HepG2 (cell line): Measurements from ENCODE around the gene PEAK1.

Experiments
- POLR2A ChIP-seq, 2 experiments: IDR thresholded peaks; 2 replicates each; pipeline ENCODE4 v1.6.1; 2011; ENCODE audit warnings: low read depth in 2 of 2, low read length in 2 of 2, mild to moderate bottlenecking in 1 of 2, moderate library complexity in 1 of 2; ENCODE audit not compliant: insufficient read depth in 1 of 2
- SP2 ChIP-seq: sonication (generic); formaldehyde crosslinking; IDR thresholded peaks from 2 replicates; pipeline ENCODE4 v1.5.1; 2020; ENCODE audit warnings: mild to moderate bottlenecking, missing genetic modification reagents
- SRY ChIP-seq: sonication (generic); formaldehyde crosslinking; IDR thresholded peaks from 2 replicates; pipeline ENCODE4 v1.8.0; 2022; ENCODE audit warnings: mild to moderate bottlenecking, missing genetic modification reagents
- TCF7 ChIP-seq: sonication (generic); IDR thresholded peaks from 2 replicates; pipeline ENCODE4 v1.6.1; 2016; ENCODE audit warnings: antibody characterized with exemption, low read depth
- ZFP37 ChIP-seq: sonication (generic); formaldehyde crosslinking; IDR thresholded peaks from 2 replicates; pipeline ENCODE4 v1.4.0; 2020; ENCODE audit warnings: missing genetic modification reagents, borderline replicate concordance
- ZNF253 ChIP-seq: sonication (generic); formaldehyde crosslinking; IDR thresholded peaks from 2 replicates; pipeline ENCODE4 v1.8.0; 2022; ENCODE audit warnings: mild to moderate bottlenecking, missing genetic modification reagents, borderline replicate concordance
- ZNF644 ChIP-seq: IDR thresholded peaks from 2 replicates; pipeline ENCODE4 v1.6.1; 2016; ENCODE audit warnings: low read depth
- ZNF792 ChIP-seq: IDR thresholded peaks from 2 replicates; pipeline ENCODE4 v1.6.1; 2016
- ZSCAN29 ChIP-seq: sonication (generic); formaldehyde crosslinking; conservative IDR thresholded peaks from 2 replicates; pipeline ENCODE4 v1.4.0; 2020; ENCODE audit warnings: mild to moderate bottlenecking, missing genetic modification reagents
- ZSCAN9 ChIP-seq: IDR thresholded peaks from 2 replicates; pipeline ENCODE4 v1.6.1; 2016; ENCODE audit warnings: borderline replicate concordance
- TF ChIP-seq, protein P1 (sequence below): sonication (generic); formaldehyde crosslinking; IDR thresholded peaks from 2 replicates; pipeline ENCODE4 v1.8.1; 2022; ENCODE audit warnings: mild to moderate bottlenecking, missing genetic modification reagents
- TF ChIP-seq, protein P2 (sequence below): sonication (generic); formaldehyde crosslinking; IDR thresholded peaks from 2 replicates; pipeline ENCODE4 v1.4.0; 2020; ENCODE audit warnings: missing genetic modification reagents
- TF ChIP-seq, protein P3 (sequence below): sonication (generic); formaldehyde crosslinking; IDR thresholded peaks from 2 replicates; pipeline ENCODE4 v1.8.1; 2023; ENCODE audit warnings: mild to moderate bottlenecking, inconsistent platforms, moderate library complexity, missing genetic modification reagents, borderline replicate concordance
- TF ChIP-seq, protein P4 (sequence below): sonication (generic); formaldehyde crosslinking; IDR thresholded peaks from 2 replicates; pipeline ENCODE4 v1.9.0; 2021; ENCODE audit warnings: missing genetic modification reagents, borderline replicate concordance

DNA sequence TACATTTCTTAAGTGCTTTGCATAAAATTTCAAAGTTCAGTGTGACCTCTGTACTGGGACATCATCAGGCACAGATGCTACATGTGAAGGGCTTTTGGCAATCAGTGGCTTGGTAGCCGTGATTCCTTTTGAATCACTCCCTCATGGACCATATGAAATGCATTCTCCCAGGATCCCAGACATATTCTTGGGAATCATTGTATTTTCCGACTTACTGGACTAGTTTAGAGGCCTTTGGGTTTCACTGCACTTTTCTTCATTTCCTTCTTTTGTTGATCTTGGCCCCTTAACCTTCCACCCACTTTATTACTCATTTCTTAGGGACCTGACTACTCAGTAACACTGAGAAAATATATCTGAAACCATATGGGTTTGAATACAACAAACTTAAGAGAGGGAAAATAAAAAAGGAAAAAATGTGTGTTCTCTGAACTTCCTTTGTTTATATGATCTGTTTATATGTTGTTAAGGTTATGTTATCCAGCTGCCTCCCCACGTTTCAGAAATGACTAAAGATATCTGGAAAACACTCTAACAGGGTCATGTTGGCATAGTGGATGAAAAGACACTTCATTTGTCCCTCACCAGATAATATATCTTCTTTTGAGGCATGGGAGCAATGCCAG, 35.9 kb upstream of the PEAK1 start:
- TF ChIP-seq POLR2A (IDR thresholded peaks at IDR 0.05; ENCODE audit: insufficient read depth in 1 of 2, low read depth in 2 of 2, low read length in 2 of 2) (no peak), ZNF792 (CRISPR knock-in tag) (no peak), ZNF644 (CRISPR knock-in tag) (no peak), ZSCAN29 (CRISPR knock-in tag) (no peak), ZSCAN9 (CRISPR knock-in tag) (no peak), ZFP37 (CRISPR knock-in tag) (no peak), TCF7 (no peak), SRY (no peak), ZNF253 (CRISPR knock-in tag) (no peak), SP2 (CRISPR knock-in tag) (no peak)
- TF ChIP-seq, protein P1, sequence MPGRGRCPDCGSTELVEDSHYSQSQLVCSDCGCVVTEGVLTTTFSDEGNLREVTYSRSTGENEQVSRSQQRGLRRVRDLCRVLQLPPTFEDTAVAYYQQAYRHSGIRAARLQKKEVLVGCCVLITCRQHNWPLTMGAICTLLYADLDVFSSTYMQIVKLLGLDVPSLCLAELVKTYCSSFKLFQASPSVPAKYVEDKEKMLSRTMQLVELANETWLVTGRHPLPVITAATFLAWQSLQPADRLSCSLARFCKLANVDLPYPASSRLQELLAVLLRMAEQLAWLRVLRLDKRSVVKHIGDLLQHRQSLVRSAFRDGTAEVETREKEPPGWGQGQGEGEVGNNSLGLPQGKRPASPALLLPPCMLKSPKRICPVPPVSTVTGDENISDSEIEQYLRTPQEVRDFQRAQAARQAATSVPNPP (CRISPR knock-in tag) = no peak
- TF ChIP-seq, protein P2, sequence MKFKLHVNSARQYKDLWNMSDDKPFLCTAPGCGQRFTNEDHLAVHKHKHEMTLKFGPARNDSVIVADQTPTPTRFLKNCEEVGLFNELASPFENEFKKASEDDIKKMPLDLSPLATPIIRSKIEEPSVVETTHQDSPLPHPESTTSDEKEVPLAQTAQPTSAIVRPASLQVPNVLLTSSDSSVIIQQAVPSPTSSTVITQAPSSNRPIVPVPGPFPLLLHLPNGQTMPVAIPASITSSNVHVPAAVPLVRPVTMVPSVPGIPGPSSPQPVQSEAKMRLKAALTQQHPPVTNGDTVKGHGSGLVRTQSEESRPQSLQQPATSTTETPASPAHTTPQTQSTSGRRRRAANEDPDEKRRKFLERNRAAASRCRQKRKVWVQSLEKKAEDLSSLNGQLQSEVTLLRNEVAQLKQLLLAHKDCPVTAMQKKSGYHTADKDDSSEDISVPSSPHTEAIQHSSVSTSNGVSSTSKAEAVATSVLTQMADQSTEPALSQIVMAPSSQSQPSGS (CRISPR knock-in tag) = no peak
- TF ChIP-seq, protein P3, sequence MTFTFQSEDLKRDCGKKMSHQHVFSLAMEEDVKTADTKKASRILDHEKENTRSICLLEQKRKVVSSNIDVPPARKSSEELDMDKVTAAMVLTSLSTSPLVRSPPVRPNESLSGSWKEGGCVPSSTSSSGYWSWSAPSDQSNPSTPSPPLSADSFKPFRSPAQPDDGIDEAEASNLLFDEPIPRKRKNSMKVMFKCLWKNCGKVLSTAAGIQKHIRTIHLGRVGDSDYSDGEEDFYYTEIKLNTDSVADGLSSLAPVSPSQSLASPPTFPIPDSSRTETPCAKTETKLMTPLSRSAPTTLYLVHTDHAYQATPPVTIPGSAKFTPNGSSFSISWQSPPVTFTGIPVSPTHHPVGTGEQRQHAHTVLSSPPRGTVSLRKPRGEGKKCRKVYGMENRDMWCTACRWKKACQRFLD (CRISPR knock-in tag) = no peak
- TF ChIP-seq, protein P4, sequence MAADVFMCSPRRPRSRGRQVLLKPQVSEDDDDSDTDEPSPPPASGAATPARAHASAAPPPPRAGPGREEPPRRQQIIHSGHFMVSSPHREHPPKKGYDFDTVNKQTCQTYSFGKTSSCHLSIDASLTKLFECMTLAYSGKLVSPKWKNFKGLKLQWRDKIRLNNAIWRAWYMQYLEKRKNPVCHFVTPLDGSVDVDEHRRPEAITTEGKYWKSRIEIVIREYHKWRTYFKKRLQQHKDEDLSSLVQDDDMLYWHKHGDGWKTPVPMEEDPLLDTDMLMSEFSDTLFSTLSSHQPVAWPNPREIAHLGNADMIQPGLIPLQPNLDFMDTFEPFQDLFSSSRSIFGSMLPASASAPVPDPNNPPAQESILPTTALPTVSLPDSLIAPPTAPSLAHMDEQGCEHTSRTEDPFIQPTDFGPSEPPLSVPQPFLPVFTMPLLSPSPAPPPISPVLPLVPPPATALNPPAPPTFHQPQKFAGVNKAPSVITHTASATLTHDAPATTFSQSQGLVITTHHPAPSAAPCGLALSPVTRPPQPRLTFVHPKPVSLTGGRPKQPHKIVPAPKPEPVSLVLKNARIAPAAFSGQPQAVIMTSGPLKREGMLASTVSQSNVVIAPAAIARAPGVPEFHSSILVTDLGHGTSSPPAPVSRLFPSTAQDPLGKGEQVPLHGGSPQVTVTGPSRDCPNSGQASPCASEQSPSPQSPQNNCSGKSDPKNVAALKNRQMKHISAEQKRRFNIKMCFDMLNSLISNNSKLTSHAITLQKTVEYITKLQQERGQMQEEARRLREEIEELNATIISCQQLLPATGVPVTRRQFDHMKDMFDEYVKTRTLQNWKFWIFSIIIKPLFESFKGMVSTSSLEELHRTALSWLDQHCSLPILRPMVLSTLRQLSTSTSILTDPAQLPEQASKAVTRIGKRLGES (CRISPR knock-in tag) = no peak
